Activated CD8-positive, alpha-beta T cell treated with anti-CD3 and anti-CD28 coated beads, Interleukin-2, amount 10 ng/mL, durations not matched to agents 7 days and 5 days (primary cell): ENCODE results near the gene TGFBRAP1. TPM values are rescaled to one million over a fixed set of nuclear protein-coding genes. Genes with fewer than 3 reads are reported as not detected.

Experiments used
- ATAC-seq: fragments of 150-1000 bp; cut with Tn5 transposase; one replicate; pipeline ENCODE4 v1.10.0; 2021; ENCODE audit warnings: moderate library complexity
- CTCF ChIA-PET: fragments of 350-600 bp; sonication (Branson Sonifier 250); formaldehyde crosslinking; loops from one replicate; lab custom pipeline; 2021; ENCODE audit warnings: antibody characterized with exemption; lab: Charles Lee
- POLR2A ChIA-PET: fragments of 350-600 bp; sonication (Branson Sonifier 250); formaldehyde crosslinking; loops from one replicate; lab custom pipeline; 2021; ENCODE audit warnings: antibody characterized with exemption; lab: Charles Lee
- DNase-seq: peaks from one replicate; pipeline ENCODE4 v3.0.0-alpha.2; 2020
- H3K27ac Mint-ChIP-seq: one replicate; pipeline ENCODE4 v1.8.0; 2021; ENCODE audit warnings: mild to moderate bottlenecking, mixed read lengths
- H3K27me3 Mint-ChIP-seq: one replicate; pipeline ENCODE4 v1.8.0; 2021; ENCODE audit warnings: low read depth, mixed read lengths
- H3K36me3 Mint-ChIP-seq: one replicate; pipeline ENCODE4 v1.8.0; 2021; ENCODE audit warnings: low read depth, mixed read lengths
- H3K4me1 Mint-ChIP-seq: one replicate; pipeline ENCODE4 v1.8.0; 2021; ENCODE audit warnings: low read depth, mixed read lengths
- H3K4me3 Mint-ChIP-seq: one replicate; pipeline ENCODE4 v1.8.0; 2021; ENCODE audit warnings: mild to moderate bottlenecking, mixed read lengths
- H3K9me3 Mint-ChIP-seq: one replicate; pipeline ENCODE4 v1.8.0; 2022; ENCODE audit warnings: mixed read lengths; ENCODE audit not compliant: insufficient read depth
- total RNA-seq, 2 experiments: library from RNA; stranded (reverse); gene quantifications; one replicate each; pipeline ENCODE4 v1.2.3, GENCODE V29; 2021

TGFBRAP1 gene
- total RNA-seq, 2 experiments from 2014 or later = 16.4 to 16.6 TPM

DNA sequence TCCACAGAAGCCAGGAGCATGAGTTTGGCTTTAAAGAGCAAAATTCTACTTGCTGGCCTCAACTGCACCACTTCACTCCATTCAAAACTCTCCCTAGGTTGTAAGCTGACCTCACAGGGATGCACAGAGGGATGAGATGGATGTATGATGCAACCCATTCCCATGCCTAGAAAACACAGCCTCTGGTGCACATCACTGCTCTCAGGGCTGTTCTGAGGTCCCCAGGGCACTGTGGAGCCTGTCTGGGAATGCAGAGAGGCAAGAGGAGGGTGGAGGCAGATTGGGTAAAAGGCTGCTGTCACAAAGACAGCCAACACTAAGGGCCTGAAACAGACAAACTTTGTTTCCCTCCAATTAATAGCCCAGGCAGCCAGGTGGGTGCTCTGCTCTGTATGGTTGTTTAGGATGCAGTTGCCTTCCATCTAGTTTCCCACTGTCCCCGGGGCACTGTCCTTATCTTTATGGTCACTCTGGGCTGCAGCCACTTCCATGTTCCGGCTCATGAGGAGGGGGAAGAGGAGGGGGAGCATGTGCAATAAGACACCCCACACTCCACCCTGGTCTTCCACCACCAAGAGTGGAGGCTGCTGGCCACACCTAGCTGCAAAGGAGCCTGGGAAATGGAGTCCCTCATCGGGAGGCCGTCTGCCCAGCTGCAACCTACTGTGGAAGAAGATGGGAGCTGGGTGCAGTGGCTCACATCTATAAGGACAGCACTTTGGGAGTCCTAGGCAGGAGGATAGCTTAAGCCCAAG lies 81.0 kb downstream of the TGFBRAP1 start:
- Mint-ChIP-seq H3K27ac (no peak overlapping the region), H3K4me3 (no peak overlapping the region), H3K27me3 (no peaks in the 10 kb centered on the region), H3K4me1 (no peaks in the 10 kb centered on the region), H3K9me3 (no peaks in the 10 kb centered on the region), H3K36me3 (no peaks in the 10 kb centered on the region)
- ATAC-seq = no peak
- no peak for DNase-seq
- ChIA-PET POLR2A (no interaction called here), CTCF (interaction anchor here (0.6 kb wide), 1 partner anchor 169 kb away, joined by 3 read pairs; no protein-coding TSS in a partner anchor)

DNA sequence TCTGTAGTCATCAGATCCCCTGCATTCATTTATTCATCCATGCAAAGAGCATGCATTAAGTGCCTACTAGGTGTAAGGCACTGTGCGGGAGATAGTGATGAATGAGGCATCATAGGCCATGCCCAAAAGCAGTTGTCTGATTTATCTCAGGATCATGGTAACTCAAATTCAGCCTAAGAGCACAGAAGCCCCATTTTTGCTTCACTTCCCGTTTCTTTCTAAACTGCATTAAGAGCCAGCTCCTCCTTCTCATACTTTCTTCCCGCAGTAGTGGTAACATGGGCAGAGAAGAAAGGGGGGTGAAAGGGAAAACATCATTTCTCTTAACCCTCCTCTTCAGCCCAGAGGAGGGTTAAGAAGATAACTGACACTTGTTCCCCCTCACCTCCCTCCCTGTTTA lies 85.1 kb downstream of the TGFBRAP1 start:
- CTCF ChIA-PET = no interaction called here
- Mint-ChIP-seq H3K9me3 (no peaks in the 10 kb centered on the region), H3K27me3 (peaks cover 2% of the 10 kb centered on the region), H3K4me1 (no peaks in the 10 kb centered on the region), H3K36me3 (no peaks in the 10 kb centered on the region), H3K27ac (no peak overlapping the region), H3K4me3 (no peak overlapping the region)
- POLR2A ChIA-PET = no interaction called here
- ATAC-seq (no peak), DNase-seq (no peak)

DNA sequence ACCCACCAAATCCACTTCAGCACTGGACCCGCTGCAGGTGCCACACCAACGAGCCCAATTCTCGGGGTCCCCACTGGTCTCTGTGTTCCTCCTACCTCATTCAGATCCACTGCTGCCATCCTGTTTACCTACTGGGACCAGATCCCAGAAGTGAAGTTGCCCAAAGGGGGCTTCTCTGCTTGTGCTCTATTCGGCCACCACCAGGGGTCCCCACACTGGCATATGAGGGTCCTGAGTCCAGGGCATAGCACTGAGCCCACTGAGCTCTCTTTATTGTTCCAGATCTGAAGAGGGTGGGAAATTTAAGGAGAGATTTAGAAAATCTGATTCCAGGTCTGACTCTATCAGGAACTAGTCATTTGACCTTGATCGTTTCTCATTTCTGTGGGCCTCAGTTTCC lies 85.6 kb downstream of the TGFBRAP1 start:
- ATAC-seq (no peak), DNase-seq (no peak)
- H3K27me3 Mint-ChIP-seq = peaks cover 2% of the 10 kb centered on the region
- ChIA-PET CTCF (no interaction called here), POLR2A (no interaction called here)
- no peak overlapping the region for H3K4me3 Mint-ChIP-seq
- H3K9me3 Mint-ChIP-seq = no peaks in the 10 kb centered on the region
- no peak overlapping the region for H3K27ac Mint-ChIP-seq
- H3K36me3 Mint-ChIP-seq = no peaks in the 10 kb centered on the region
- H3K4me1 Mint-ChIP-seq = no peaks in the 10 kb centered on the region

DNA sequence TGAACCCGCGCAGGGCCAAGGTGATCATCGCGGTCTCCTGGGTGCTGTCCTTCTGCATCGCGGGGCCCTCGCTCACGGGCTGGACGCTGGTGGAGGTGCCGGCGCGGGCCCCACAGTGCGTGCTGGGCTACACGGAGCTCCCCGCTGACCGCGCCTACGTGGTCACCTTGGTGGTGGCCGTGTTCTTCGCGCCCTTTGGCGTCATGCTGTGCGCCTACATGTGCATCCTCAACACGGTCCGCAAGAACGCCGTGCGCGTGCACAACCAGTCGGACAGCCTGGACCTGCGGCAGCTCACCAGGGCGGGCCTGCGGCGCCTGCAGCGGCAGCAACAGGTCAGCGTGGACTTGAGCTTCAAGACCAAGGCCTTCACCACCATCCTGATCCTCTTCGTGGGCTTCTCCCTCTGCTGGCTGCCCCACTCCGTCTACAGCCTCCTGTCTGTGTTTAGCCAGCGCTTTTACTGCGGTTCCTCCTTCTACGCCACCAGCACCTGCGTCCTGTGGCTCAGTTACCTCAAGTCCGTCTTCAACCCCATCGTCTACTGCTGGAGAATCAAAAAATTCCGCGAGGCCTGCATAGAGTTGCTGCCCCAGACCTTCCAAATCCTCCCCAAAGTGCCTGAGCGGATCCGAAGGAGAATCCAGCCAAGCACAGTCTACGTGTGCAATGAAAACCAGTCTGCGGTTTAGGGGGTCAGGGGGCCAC lies 87.1 kb downstream of the TGFBRAP1 start:
- ATAC-seq (no peak), DNase-seq (no peak)
- Mint-ChIP-seq H3K27ac (no peak overlapping the region), H3K9me3 (no peaks in the 10 kb centered on the region), H3K4me3 (no peak overlapping the region), H3K36me3 (no peaks in the 10 kb centered on the region), H3K27me3 (peaks cover 5% of the 10 kb centered on the region), H3K4me1 (peaks cover 3% of the 10 kb centered on the region)
- CTCF ChIA-PET = interaction anchor here (1.1 to 1.4 kb wide), 2 partner anchors 9 to 127 kb away, joined by 5 read pairs; no protein-coding TSS in a partner anchor
- POLR2A ChIA-PET = no interaction called here

DNA sequence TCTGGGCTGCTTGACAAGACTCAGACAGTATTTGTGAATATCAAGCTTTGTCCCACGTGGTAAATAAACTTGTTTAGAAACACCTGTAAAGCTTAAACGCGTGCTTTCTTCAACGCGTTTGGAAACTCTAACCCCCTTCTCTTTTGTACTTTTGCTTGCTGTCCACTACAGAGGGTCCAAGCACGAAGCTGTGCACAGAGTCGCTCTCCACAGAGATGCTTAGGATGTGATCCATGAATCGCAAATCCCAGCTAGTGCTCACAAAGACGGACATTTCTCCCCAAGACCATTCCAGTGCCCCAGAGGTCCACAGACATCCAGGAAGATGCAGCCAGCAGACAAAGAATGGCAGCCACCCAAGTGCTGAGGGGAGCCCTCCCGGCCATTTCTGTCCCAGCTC lies 88.1 kb downstream of the TGFBRAP1 start, which contains the start of gene GPR45:
Gene GPR45, plus strand, starts transcription at position 301 of the 400 bp plus-strand sequence. CDS start 116 bp downstream, outside the sequence.
- Mint-ChIP-seq H3K4me1 (peaks cover 11% of the 10 kb centered on the region), H3K9me3 (no peaks in the 10 kb centered on the region), H3K4me3 (no peak within 1 kb of the TSS), H3K36me3 (no peaks in the 10 kb centered on the region), H3K27me3 (peaks cover 11% of the 10 kb centered on the region), H3K27ac (no peak within 1 kb of the TSS)
- DNase-seq (no peak), ATAC-seq (no peak)
- POLR2A ChIA-PET = no interaction called here
- CTCF ChIA-PET = interaction anchor here (0.7 to 9.6 kb wide), 3 partner anchors 53 to 126 kb away, joined by 3 to 183 read pairs (median 3); no protein-coding TSS in a partner anchor

DNA sequence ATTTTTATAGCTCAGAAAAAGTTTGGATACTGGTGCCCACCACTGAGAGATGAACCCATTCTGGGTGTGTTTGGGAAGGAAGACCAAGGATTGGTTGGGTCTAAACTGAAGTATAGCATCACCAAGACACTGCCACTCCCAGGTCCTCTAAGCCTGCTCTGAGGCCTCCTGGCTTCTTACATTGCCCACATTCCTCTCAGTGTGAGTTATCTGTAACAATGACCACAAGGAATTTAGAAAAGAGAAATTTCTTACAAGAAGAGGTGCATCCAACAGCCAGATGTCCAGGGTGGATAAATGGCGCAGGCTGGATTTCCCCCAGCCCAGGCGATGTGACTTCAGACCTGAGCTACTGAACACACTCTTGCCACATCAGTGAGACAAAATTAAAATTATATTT lies 89.6 kb downstream of the TGFBRAP1 start:
- ATAC-seq (no peak), DNase-seq (no peak)
- POLR2A ChIA-PET = no interaction called here
- H3K4me3 Mint-ChIP-seq = no peak overlapping the region
- H3K4me1 Mint-ChIP-seq = peaks cover 13% of the 10 kb centered on the region
- no peak overlapping the region for H3K27ac Mint-ChIP-seq
- CTCF ChIA-PET = interaction anchor here (0.7 to 9.6 kb wide), 2 partner anchors 124 to 326 kb away, joined by 3 to 183 read pairs; no protein-coding TSS in a partner anchor
- no peaks in the 10 kb centered on the region for H3K36me3 Mint-ChIP-seq
- H3K27me3 Mint-ChIP-seq = peaks cover 13% of the 10 kb centered on the region
- no peaks in the 10 kb centered on the region for H3K9me3 Mint-ChIP-seq

DNA sequence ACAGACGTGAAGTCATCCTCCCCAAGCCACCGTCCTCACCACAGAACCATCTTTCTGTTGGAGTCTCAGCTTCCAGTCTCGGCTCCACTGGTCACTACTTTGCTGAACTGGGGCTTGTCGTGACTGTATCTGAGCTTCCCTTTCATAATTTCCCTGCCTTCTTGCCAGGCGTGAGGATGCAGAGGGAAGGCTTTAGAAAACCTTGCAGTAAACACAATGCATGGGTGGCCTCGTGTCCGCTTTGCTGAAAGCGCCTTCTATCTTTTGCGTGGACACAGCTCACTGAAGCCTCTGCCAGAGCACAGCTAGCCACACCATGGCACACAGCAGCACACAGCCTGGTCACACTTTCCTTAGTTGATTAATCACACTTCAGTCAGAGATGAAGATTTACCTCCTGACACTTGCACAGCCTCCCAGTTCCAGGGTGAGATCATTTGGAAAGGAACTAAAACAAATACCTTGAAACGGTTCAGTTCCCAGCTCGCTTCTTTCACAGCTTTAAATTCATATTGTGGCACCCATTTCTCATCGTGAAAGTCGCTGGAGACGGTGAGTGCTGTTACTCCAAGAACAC lies 90.8 kb downstream of the TGFBRAP1 start:
- POLR2A ChIA-PET = no interaction called here
- Mint-ChIP-seq H3K4me1 (peaks cover 13% of the 10 kb centered on the region), H3K9me3 (no peaks in the 10 kb centered on the region), H3K36me3 (no peaks in the 10 kb centered on the region), H3K4me3 (no peak overlapping the region), H3K27ac (no peak overlapping the region), H3K27me3 (peaks cover 13% of the 10 kb centered on the region)
- CTCF ChIA-PET = interaction anchor here (0.7 to 9.6 kb wide), 8 partner anchors 8 to 198 kb away, joined by 3 to 183 read pairs (median 4); no protein-coding TSS in a partner anchor
- ATAC-seq (no peak), DNase-seq (no peak)

DNA sequence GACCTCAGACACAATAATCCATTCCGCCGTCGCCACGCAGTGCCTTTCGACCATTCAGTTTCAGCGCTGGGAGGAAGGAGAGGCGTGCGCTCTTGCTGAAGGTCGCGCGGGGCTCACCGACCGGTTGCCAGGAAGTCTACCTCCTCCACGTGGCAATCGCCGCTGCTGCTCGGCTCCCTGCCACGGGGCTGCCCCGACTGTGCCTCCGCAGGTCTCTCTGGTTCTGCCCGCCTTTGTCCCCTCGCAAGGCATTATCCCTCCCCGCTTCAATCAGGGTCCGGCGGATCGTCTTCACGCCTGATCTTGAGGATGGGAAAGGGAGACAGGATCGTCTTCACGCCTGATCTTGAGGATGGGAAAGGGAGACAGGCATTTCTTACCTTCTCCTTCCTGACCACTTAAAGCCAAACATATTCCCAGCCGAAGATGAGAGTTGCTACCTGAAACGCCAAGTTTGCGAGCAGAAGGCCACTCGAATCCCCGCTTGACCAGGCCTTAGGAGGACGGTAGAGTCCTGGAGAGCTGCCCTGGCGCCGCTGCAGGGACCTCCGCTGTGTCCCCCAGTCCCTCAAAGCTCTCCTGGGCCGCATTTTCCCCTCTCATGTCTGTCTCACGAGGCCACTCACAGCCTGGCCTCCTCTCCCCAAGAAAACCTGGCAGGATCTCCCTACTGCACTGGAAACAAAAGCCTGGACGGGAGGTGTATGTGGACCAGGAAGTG lies 92.3 kb downstream of the TGFBRAP1 start:
- DNase-seq (peak; percentile 26), ATAC-seq (no peak)
- H3K4me1 Mint-ChIP-seq = peaks cover 13% of the 10 kb centered on the region
- H3K9me3 Mint-ChIP-seq = no peaks in the 10 kb centered on the region
- ChIA-PET CTCF (interaction anchor here (0.8 to 9.6 kb wide), 3 partner anchors 102 to 126 kb away, joined by 3 to 183 read pairs (median 4); no protein-coding TSS in a partner anchor), POLR2A (no interaction called here)
- H3K36me3 Mint-ChIP-seq = no peaks in the 10 kb centered on the region
- no peak overlapping the region for H3K4me3 Mint-ChIP-seq
- peaks cover 13% of the 10 kb centered on the region for H3K27me3 Mint-ChIP-seq
- H3K27ac Mint-ChIP-seq = no peak overlapping the region

DNA sequence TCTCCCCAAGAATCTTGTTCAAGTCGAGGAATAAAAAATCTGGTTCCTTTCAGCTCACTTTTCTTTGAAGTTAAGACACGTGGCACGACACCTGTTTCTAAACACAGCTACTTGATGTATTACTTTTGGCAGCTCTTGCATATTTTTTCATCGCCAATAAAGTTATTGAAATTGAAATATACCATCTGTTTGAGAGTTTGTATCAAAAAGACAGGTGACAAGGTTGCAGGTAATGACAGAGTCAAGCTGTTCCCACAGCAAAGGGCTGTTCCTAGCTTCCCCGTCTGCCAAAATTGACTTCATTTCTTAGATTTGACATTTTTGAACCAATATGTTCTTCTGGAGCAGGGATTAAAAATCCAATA lies 93.5 kb downstream of the TGFBRAP1 start:
- Mint-ChIP-seq H3K4me3 (no peak overlapping the region), H3K4me1 (peaks cover 13% of the 10 kb centered on the region), H3K27me3 (peaks cover 13% of the 10 kb centered on the region), H3K36me3 (no peaks in the 10 kb centered on the region), H3K27ac (no peak overlapping the region), H3K9me3 (no peaks in the 10 kb centered on the region)
- ATAC-seq (no peak), DNase-seq (no peak)
- POLR2A ChIA-PET = no interaction called here
- CTCF ChIA-PET = interaction anchor here (0.7 to 9.6 kb wide), 8 partner anchors 9 to 148 kb away, joined by 3 to 183 read pairs (median 3); no protein-coding TSS in a partner anchor

DNA sequence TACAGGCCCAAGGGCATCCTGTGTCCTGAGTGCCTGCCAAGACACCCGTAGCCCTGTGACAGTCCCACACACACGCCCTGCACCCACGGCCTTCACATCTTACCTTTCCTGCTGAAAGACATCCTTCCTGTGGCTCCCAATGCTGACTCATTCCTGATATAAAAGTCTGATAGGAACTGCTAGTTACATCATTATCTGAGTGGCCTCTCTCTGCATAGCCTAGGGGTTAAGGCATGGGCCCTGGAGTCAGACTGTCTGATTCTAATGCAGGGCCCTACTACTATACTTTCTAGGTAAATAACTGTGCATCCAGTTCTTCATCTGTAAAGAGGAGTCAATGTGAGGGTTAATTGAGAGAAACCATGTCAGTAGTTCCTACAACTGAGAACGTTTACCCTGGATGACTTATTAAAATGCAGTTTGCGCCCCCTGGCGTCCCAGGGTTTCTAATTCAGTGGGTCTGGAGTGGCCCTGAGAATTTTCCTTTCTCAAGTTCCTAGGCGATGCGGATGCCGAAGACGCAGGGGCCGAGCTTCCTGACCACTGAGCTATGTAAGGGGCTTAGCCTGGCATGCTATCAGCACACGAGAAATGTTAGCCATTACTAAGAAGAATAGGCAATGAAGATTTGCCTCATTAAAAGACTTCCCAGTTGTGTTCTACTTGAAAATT lies 94.0 kb downstream of the TGFBRAP1 start:
- H3K4me1 Mint-ChIP-seq = peaks cover 13% of the 10 kb centered on the region
- ATAC-seq (peak; percentile 66), DNase-seq (peak; percentile 74)
- peaks cover 11% of the 10 kb centered on the region for H3K27me3 Mint-ChIP-seq
- H3K27ac Mint-ChIP-seq = no peak overlapping the region
- ChIA-PET CTCF (interaction anchor here (0.7 to 9.6 kb wide), 8 partner anchors 9 to 148 kb away, joined by 3 to 183 read pairs (median 3); no protein-coding TSS in a partner anchor), POLR2A (no interaction called here)
- H3K36me3 Mint-ChIP-seq = no peaks in the 10 kb centered on the region
- no peaks in the 10 kb centered on the region for H3K9me3 Mint-ChIP-seq
- no peak overlapping the region for H3K4me3 Mint-ChIP-seq

DNA sequence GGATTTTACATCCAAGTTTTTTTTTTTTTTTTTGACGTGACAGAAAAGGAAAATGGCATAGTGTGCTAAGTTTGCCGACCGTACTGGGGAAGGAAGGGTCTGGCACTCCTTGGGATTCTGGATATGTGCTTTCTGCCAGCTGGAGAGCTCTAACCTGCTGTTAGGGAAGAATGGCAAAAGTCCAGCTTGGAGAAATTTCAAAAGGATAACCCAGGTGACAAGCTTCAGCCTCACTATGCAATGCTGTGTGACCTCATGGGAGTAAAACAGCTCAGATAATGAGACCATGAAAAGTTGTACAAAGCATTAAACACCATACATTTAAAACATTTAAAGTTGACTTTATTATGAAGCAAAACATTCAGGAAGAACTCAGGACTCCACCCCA lies 98.3 kb downstream of the TGFBRAP1 start:
- H3K27me3 Mint-ChIP-seq = peaks cover 11% of the 10 kb centered on the region
- H3K36me3 Mint-ChIP-seq = no peaks in the 10 kb centered on the region
- H3K9me3 Mint-ChIP-seq = no peaks in the 10 kb centered on the region
- no peak for DNase-seq
- CTCF ChIA-PET = interaction anchor here (0.6 to 0.9 kb wide), 2 partner anchors 8 to 117 kb away, joined by 3 read pairs; no protein-coding TSS in a partner anchor
- H3K4me1 Mint-ChIP-seq = peaks cover 2% of the 10 kb centered on the region
- no peak for ATAC-seq
- POLR2A ChIA-PET = no interaction called here
- H3K4me3 Mint-ChIP-seq = no peak overlapping the region
- no peak overlapping the region for H3K27ac Mint-ChIP-seq
